Measurements from ENCODE around the gene KCNH1. TPM values are rescaled to one million over a fixed set of nuclear protein-coding genes. Genes with fewer than 3 reads are reported as not detected.

Gene KCNH1
- total RNA-seq, 2 experiments from 2014 or later: not detected

GRCh38 chr1:210696709-210697108, 437.2 kb downstream of the KCNH1 start:
- H3K9me3 Mint-ChIP-seq (ENCODE audit: low read depth): no peaks in the 10 kb centered on the region

GRCh38 chr1:210695026-210695425, 438.9 kb downstream of the KCNH1 start:
- H3K27me3 Mint-ChIP-seq: peaks cover 20% of the 10 kb centered on the region
- no peaks in the 10 kb centered on the region for H3K36me3 Mint-ChIP-seq
- ATAC-seq: no peak
- no peaks in the 10 kb centered on the region for H3K9me3 Mint-ChIP-seq (ENCODE audit: low read depth)
- no peak overlapping the region for H3K4me3 Mint-ChIP-seq
- peaks cover 44% of the 10 kb centered on the region for H3K4me1 Mint-ChIP-seq
- CTCF ChIA-PET: no interaction called here
- no peak overlapping the region for H3K27ac Mint-ChIP-seq
- DNase-seq: no peak

More at GRCh38 chr1:210696709-210697108, 437.2 kb downstream of the KCNH1 start:
- peaks cover 20% of the 10 kb centered on the region for H3K27me3 Mint-ChIP-seq
- CTCF ChIA-PET: no interaction called here
- H3K4me1 Mint-ChIP-seq: peaks cover 41% of the 10 kb centered on the region
- no peaks in the 10 kb centered on the region for H3K36me3 Mint-ChIP-seq
- no peak overlapping the region for H3K4me3 Mint-ChIP-seq
- peak overlapping the region; percentile 45 for H3K27ac Mint-ChIP-seq
- peak; percentile 92 for ATAC-seq
- peak; percentile 82 for DNase-seq

GRCh38 chr1:210692796-210693195, 441.2 kb downstream of the KCNH1 start:
- no peak overlapping the region for H3K4me3 Mint-ChIP-seq
- peak; percentile 57 for DNase-seq
- peaks cover 55% of the 10 kb centered on the region for H3K4me1 Mint-ChIP-seq
- H3K9me3 Mint-ChIP-seq (ENCODE audit: low read depth): no peaks in the 10 kb centered on the region
- peak; percentile 32 for ATAC-seq
- H3K36me3 Mint-ChIP-seq: no peaks in the 10 kb centered on the region
- peak overlapping the region; percentile 49 for H3K27ac Mint-ChIP-seq
- CTCF ChIA-PET: no interaction called here
- peaks cover 5% of the 10 kb centered on the region for H3K27me3 Mint-ChIP-seq

GRCh38 chr1:210691039-210691610, 442.8 kb downstream of the KCNH1 start:
- CTCF ChIA-PET: no interaction called here
- Mint-ChIP-seq H3K36me3 (no peaks in the 10 kb centered on the region), H3K4me1 (peaks cover 43% of the 10 kb centered on the region), H3K27ac (no peak overlapping the region), H3K27me3 (peaks cover 5% of the 10 kb centered on the region), H3K4me3 (no peak overlapping the region), H3K9me3 (ENCODE audit: low read depth) (no peaks in the 10 kb centered on the region)
- ATAC-seq (no peak), DNase-seq (no peak)

GRCh38 chr1:210690236-210690635, 443.7 kb downstream of the KCNH1 start:
- CTCF ChIA-PET: no interaction called here
- no peak for DNase-seq
- Mint-ChIP-seq H3K4me1 (peaks cover 39% of the 10 kb centered on the region), H3K27me3 (peaks cover 2% of the 10 kb centered on the region), H3K36me3 (no peaks in the 10 kb centered on the region), H3K4me3 (no peak overlapping the region), H3K27ac (no peak overlapping the region), H3K9me3 (ENCODE audit: low read depth) (no peaks in the 10 kb centered on the region)
- ATAC-seq: no peak

- peaks cover 42% of the 10 kb centered on the region for H3K4me1 Mint-ChIP-seq
- no peaks in the 10 kb centered on the region for H3K27me3 Mint-ChIP-seq
- H3K27ac Mint-ChIP-seq: no peak overlapping the region
- ATAC-seq (no peak), DNase-seq (no peak)
- H3K9me3 Mint-ChIP-seq (ENCODE audit: low read depth): no peaks in the 10 kb centered on the region
- CTCF ChIA-PET: no interaction called here
- no peak overlapping the region for H3K4me3 Mint-ChIP-seq
- no peaks in the 10 kb centered on the region for H3K36me3 Mint-ChIP-seq
Observed at GRCh38 chr1:210689826-210690225, 444.1 kb downstream of the KCNH1 start.

- DNase-seq: no peak
- H3K4me3 Mint-ChIP-seq: no peak overlapping the region
- CTCF ChIA-PET: no interaction called here
- H3K36me3 Mint-ChIP-seq: no peaks in the 10 kb centered on the region
- peaks cover 40% of the 10 kb centered on the region for H3K4me1 Mint-ChIP-seq
- no peaks in the 10 kb centered on the region for H3K27me3 Mint-ChIP-seq
- ATAC-seq: peak; percentile 35
- no peak overlapping the region for H3K27ac Mint-ChIP-seq
- no peaks in the 10 kb centered on the region for H3K9me3 Mint-ChIP-seq (ENCODE audit: low read depth)
Observed at GRCh38 chr1:210688512-210689234, 445.3 kb downstream of the KCNH1 start.

GRCh38 chr1:210687582-210688279, 446.2 kb downstream of the KCNH1 start:
- H3K27ac Mint-ChIP-seq: no peak overlapping the region
- no peaks in the 10 kb centered on the region for H3K27me3 Mint-ChIP-seq
- DNase-seq: no peak
- ATAC-seq: no peak
- H3K9me3 Mint-ChIP-seq (ENCODE audit: low read depth): no peaks in the 10 kb centered on the region
- CTCF ChIA-PET: no interaction called here
- H3K4me1 Mint-ChIP-seq: peaks cover 31% of the 10 kb centered on the region
- H3K4me3 Mint-ChIP-seq: no peak overlapping the region
- no peaks in the 10 kb centered on the region for H3K36me3 Mint-ChIP-seq

GRCh38 chr1:210686841-210687240, 447.1 kb downstream of the KCNH1 start:
- Mint-ChIP-seq H3K9me3 (ENCODE audit: low read depth) (no peaks in the 10 kb centered on the region), H3K36me3 (no peaks in the 10 kb centered on the region), H3K4me3 (no peak overlapping the region), H3K4me1 (peaks cover 22% of the 10 kb centered on the region), H3K27ac (no peak overlapping the region), H3K27me3 (no peaks in the 10 kb centered on the region)
- CTCF ChIA-PET: no interaction called here
- no peak for ATAC-seq
- DNase-seq: no peak

- ATAC-seq: no peak
- CTCF ChIA-PET: interaction anchor here (1.5 kb wide), 1 partner anchor 13 kb away, joined by 3 read pairs; no protein-coding TSS in a partner anchor
- Mint-ChIP-seq H3K4me1 (peaks cover 20% of the 10 kb centered on the region), H3K27me3 (no peaks in the 10 kb centered on the region), H3K27ac (no peak overlapping the region), H3K36me3 (no peaks in the 10 kb centered on the region), H3K4me3 (no peak overlapping the region), H3K9me3 (ENCODE audit: low read depth) (no peaks in the 10 kb centered on the region)
- no peak for DNase-seq
Observed at GRCh38 chr1:210685295-210685650, 448.7 kb downstream of the KCNH1 start.

GRCh38 chr1:210684466-210685294, 449.3 kb downstream of the KCNH1 start:
- no peaks in the 10 kb centered on the region for H3K36me3 Mint-ChIP-seq
- H3K27me3 Mint-ChIP-seq: no peaks in the 10 kb centered on the region
- no peak for DNase-seq
- no peak overlapping the region for H3K4me3 Mint-ChIP-seq
- CTCF ChIA-PET: interaction anchor here (1.5 kb wide), 1 partner anchor 12 kb away, joined by 3 read pairs; no protein-coding TSS in a partner anchor
- H3K4me1 Mint-ChIP-seq: peaks cover 19% of the 10 kb centered on the region
- H3K27ac Mint-ChIP-seq: no peak overlapping the region
- H3K9me3 Mint-ChIP-seq (ENCODE audit: low read depth): no peaks in the 10 kb centered on the region
- ATAC-seq: no peak

- no peak overlapping the region for H3K4me3 Mint-ChIP-seq
- CTCF ChIA-PET: interaction anchor here (1.5 kb wide), 1 partner anchor 11 kb away, joined by 3 read pairs; no protein-coding TSS in a partner anchor
- H3K4me1 Mint-ChIP-seq: peaks cover 12% of the 10 kb centered on the region
- H3K9me3 Mint-ChIP-seq (ENCODE audit: low read depth): no peaks in the 10 kb centered on the region
- H3K27ac Mint-ChIP-seq: no peak overlapping the region
- no peaks in the 10 kb centered on the region for H3K36me3 Mint-ChIP-seq
- DNase-seq (no peak), ATAC-seq (no peak)
- H3K27me3 Mint-ChIP-seq: no peaks in the 10 kb centered on the region
Observed at GRCh38 chr1:210683403-210684047, 450.4 kb downstream of the KCNH1 start.

GRCh38 chr1:210681158-210681557, 452.8 kb downstream of the KCNH1 start:
- no peak for DNase-seq
- Mint-ChIP-seq H3K27me3 (no peaks in the 10 kb centered on the region), H3K4me3 (no peak overlapping the region), H3K4me1 (peaks cover 6% of the 10 kb centered on the region), H3K27ac (no peak overlapping the region), H3K9me3 (ENCODE audit: low read depth) (no peaks in the 10 kb centered on the region), H3K36me3 (no peaks in the 10 kb centered on the region)
- CTCF ChIA-PET: no interaction called here
- ATAC-seq: no peak
